Activated naive CD8-positive, alpha-beta T cell treated with anti-CD3 and anti-CD28 coated beads, Interleukin-2, amount 10 ng/mL, durations not matched to agents 7 days and 5 days (primary cell): Measurements from ENCODE around the gene USP17L28. TPM values are rescaled to one million over a fixed set of nuclear protein-coding genes. Genes with fewer than 3 reads are reported as not detected.
"Not testable (repeated sequence)": the region's sequence is repeated elsewhere in the genome, so short reads cannot be mapped to it uniquely, and the experiment has no call there.

Source experiments
- ATAC-seq: fragments of 150-1000 bp; cut with Tn5 transposase; one replicate; pipeline ENCODE4 v1.10.0; 2021; ENCODE audit warnings: low read depth, moderate library complexity
- POLR2A ChIA-PET: fragments of 350-600 bp; sonication (Branson Sonifier 250); formaldehyde crosslinking; loops from one replicate; lab custom pipeline; 2021; ENCODE audit warnings: antibody characterized with exemption; lab: Charles Lee
- DNase-seq: peaks from one replicate; pipeline ENCODE4 v3.0.0; 2021
- H3K27ac Mint-ChIP-seq: one replicate; pipeline ENCODE4 v1.8.0; 2022; ENCODE audit warnings: mild to moderate bottlenecking, mixed read lengths
- H3K27me3 Mint-ChIP-seq: one replicate; pipeline ENCODE4 v1.8.0; 2022; ENCODE audit warnings: mild to moderate bottlenecking, moderate library complexity, mixed read lengths
- H3K36me3 Mint-ChIP-seq: one replicate; pipeline ENCODE4 v1.8.0; 2021; ENCODE audit warnings: mild to moderate bottlenecking, mixed read lengths
- H3K4me1 Mint-ChIP-seq: one replicate; pipeline ENCODE4 v1.8.0; 2021; ENCODE audit warnings: mixed read lengths
- H3K4me3 Mint-ChIP-seq: one replicate; pipeline ENCODE4 v1.8.0; 2022; ENCODE audit warnings: mild to moderate bottlenecking, moderate library complexity, mixed read lengths
- H3K9me3 Mint-ChIP-seq: one replicate; pipeline ENCODE4 v1.8.0; 2021; ENCODE audit warnings: mixed read lengths
- total RNA-seq, 2 experiments: library from RNA; stranded (reverse); gene quantifications; one replicate each; pipeline ENCODE4 v1.2.3, GENCODE V29; 2021

The USP17L28 gene
- total RNA-seq, 2 experiments from 2014 or later = not detected

GRCh38 chr4:9389001-9389400, 40.3 kb downstream of the USP17L28 start:
- H3K9me3 Mint-ChIP-seq, H3K36me3 Mint-ChIP-seq, ATAC-seq, H3K4me3 Mint-ChIP-seq, H3K4me1 Mint-ChIP-seq, DNase-seq, H3K27ac Mint-ChIP-seq, H3K27me3 Mint-ChIP-seq, POLR2A ChIA-PET: not testable (repeated sequence)

Other genes with a start within 250 kb of the USP17L28 start
- gene FAM90A26, start 178.5 kb upstream of the USP17L28 start, total RNA-seq = not detected
- gene USP17L10, start 138.2 kb upstream of the USP17L28 start, total RNA-seq = not detected
- not detected for gene USP17L11, start 133.5 kb upstream of the USP17L28 start, total RNA-seq
- gene USP17L12, start 128.7 kb upstream of the USP17L28 start, total RNA-seq = not detected
- gene USP17L13, start 124.0 kb upstream of the USP17L28 start, total RNA-seq = not detected
- gene USP17L15, start 114.5 kb upstream of the USP17L28 start, total RNA-seq = not detected
- not detected for gene USP17L17, start 105.0 kb upstream of the USP17L28 start, total RNA-seq
- gene USP17L18, start 100.3 kb upstream of the USP17L28 start, total RNA-seq = not detected
- not detected for gene USP17L19, start 95.5 kb upstream of the USP17L28 start, total RNA-seq
- not detected for gene USP17L20, start 90.8 kb upstream of the USP17L28 start, total RNA-seq
- not detected for gene USP17L21, start 86.0 kb upstream of the USP17L28 start, total RNA-seq
- not detected for gene USP17L22, start 81.3 kb upstream of the USP17L28 start, total RNA-seq
- not detected for gene USP17L24, start 23.7 kb upstream of the USP17L28 start, total RNA-seq
- gene USP17L25, start 19.0 kb upstream of the USP17L28 start, total RNA-seq = not detected
- not detected for gene USP17L26, start 14.2 kb upstream of the USP17L28 start, total RNA-seq
- gene USP17L5, start 9.5 kb upstream of the USP17L28 start, total RNA-seq = not detected
- gene USP17L27, start 4.7 kb upstream of the USP17L28 start, total RNA-seq = not detected
- not detected for gene USP17L29, start 4.7 kb downstream of the USP17L28 start, total RNA-seq
- not detected for gene USP17L30, start 14.2 kb downstream of the USP17L28 start, total RNA-seq
- gene DEFB131A, start 95.5 kb downstream of the USP17L28 start, total RNA-seq = not detected